ENCODE data around the gene TDRD10.

Gene TDRD10

GRCh38 chr1:154582885-154583284 lies 80.9 kb downstream of the TDRD10 start:
- DNase-seq, result no peak

- no peak for DNase-seq
Observed at GRCh38 chr1:154583773-154584172, 81.8 kb downstream of the TDRD10 start.

GRCh38 chr1:154584267-154584994 lies 82.4 kb downstream of the TDRD10 start:
- no peak for DNase-seq

GRCh38 chr1:154586231-154586630 lies 84.2 kb downstream of the TDRD10 start:
- DNase-seq, result no peak

- no peak for DNase-seq
Observed at GRCh38 chr1:154586641-154587040, 84.6 kb downstream of the TDRD10 start.

GRCh38 chr1:154589780-154590179 lies 87.8 kb downstream of the TDRD10 start:
- no peak for DNase-seq

GRCh38 chr1:154590756-154591155 lies 88.7 kb downstream of the TDRD10 start:
- no peak for DNase-seq

- no peak for DNase-seq
Observed at GRCh38 chr1:154591206-154591605, 89.2 kb downstream of the TDRD10 start.

- DNase-seq, result no peak
Observed at GRCh38 chr1:154593390-154593789, 91.4 kb downstream of the TDRD10 start.

- DNase-seq, result no peak
Observed at GRCh38 chr1:154594811-154595210, 92.8 kb downstream of the TDRD10 start.

GRCh38 chr1:154595621-154596020 lies 93.6 kb downstream of the TDRD10 start:
- no peak for DNase-seq

All from inflammatory macrophage treated with lipopolysaccharide for 4 hours (primary cell).